ENCODE results near the gene TNFSF11.

Gene TNFSF11

DNA sequence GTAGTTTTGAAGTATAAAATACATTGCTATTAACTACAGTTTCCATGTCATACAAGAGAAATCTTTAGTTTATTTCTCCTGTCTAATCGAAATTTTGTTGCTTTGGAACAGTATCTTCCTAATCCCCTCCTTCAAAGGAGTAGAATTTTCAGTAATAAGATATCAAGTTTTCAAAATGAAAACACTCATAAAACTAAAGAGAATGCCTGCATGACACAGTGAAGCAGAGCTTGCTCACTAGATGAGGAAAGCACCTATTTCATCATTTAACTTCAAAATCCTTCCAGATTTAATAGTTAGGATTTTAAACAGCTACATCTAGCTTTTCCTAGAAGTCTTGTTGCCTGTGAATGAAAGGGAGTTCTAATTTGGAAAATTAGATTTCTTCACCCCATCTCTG lies 80.8 kb downstream of the TNFSF11 start:
- DNase-seq (ENCODE audit: low spot score) = no peak

DNA sequence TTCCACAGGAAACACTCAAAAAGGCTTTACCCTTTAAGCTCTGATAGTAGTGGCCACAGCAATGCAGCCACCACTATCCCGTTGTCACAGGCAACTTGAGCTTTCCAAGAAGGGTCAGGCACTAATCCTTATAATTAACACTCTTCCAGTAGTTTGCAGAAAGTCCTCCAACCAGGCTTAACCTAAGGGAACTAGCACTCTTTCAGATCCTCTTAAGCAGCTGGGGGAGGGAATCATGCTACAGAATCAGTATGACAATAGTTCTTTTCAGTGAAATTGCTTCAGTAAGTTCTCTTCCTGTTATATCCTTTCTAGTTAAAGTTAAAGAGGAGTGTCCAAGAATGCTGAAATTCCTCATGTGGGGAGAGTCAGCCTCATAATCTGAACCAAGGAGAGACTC lies 82.2 kb downstream of the TNFSF11 start:
- DNase-seq (ENCODE audit: low spot score) = no peak

DNA sequence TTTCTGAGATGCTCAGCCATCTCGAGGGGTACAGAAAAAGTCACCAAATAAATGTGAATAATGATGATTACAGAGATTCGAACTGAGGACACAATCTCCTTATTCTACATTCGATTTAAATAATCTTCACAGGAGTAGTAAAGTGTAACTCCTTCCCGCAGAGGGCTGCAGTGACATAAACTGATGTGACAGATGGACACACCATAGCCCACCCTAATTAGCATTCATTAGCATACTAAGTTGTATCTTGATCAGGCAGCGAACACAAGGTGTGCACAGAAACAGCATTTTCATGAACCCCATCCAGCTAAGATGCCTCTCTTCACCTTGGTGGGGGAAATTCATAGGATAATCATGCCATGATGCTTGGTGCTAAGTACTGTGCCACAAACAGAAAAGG lies 83.0 kb downstream of the TNFSF11 start:
- no peak for DNase-seq (ENCODE audit: low spot score)
